ENCODE results near the gene HORMAD2.

The HORMAD2 gene, protein sequence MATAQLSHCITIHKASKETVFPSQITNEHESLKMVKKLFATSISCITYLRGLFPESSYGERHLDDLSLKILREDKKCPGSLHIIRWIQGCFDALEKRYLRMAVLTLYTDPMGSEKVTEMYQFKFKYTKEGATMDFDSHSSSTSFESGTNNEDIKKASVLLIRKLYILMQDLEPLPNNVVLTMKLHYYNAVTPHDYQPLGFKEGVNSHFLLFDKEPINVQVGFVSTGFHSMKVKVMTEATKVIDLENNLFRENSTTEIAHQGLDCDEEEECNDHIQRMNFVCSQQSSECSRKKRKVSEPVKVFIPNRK

DNA sequence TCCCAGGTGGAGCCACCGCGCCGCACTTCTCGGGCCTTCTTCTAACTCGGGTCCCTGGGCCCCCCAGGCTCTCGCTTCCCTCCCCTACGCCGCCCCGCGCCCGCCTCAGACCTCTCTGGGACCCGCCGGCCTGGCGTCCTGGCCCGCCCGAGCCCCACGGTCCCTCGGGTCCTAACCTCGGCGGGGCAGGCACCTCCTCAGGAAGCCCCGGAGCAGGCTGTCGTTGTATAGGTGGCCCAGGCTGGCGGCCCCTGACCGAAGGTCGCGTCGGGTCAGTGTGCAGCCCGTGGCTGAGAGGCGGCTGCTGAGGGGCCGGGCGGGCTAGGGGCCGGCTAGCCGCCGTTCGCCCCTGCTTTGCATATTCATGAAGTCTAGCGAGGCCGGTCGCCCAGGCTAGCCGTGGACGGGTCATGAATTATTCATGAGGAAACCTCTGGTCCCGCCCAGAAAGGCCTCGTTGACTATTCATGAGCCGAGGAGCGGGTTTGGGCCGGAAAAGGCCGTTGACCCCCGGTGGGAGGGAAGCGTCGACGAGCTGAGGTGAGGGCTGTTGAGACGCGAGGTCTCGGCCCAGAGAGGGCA is at the start of gene HORMAD2:
TSS of gene HORMAD2 (plus strand) at position 513 of the 582 bp plus-strand sequence. CDS start 13,489 bp downstream, outside the sequence.
- Histone ChIP-seq H3K36me3 (ENCODE audit: control insufficient read depth in 2 of 2, insufficient read depth in 1 of 2, low read length in 2 of 2) (no peaks in the 10 kb centered on the region), H3K4me3 (ENCODE audit: low read depth, low read length) (no peak within 1 kb of the TSS), H3K9me3 (ENCODE audit: control insufficient read depth, insufficient read depth, low read depth, low read length) (no peaks in the 10 kb centered on the region), H3K27ac (ENCODE audit: extremely low read depth, low read depth, low read length) (no peak within 1 kb of the TSS), H3K4me1 (ENCODE audit: control insufficient read depth, insufficient read depth, low read length) (peaks cover 6% of the 10 kb centered on the region)
- CTCF ChIA-PET = interaction anchor here (0.7 kb wide), 1 partner anchor 481 kb away, joined by 3 read pairs; no protein-coding TSS in a partner anchor
- POLR2A ChIA-PET = no interaction called here
- TF ChIP-seq, protein P1, sequence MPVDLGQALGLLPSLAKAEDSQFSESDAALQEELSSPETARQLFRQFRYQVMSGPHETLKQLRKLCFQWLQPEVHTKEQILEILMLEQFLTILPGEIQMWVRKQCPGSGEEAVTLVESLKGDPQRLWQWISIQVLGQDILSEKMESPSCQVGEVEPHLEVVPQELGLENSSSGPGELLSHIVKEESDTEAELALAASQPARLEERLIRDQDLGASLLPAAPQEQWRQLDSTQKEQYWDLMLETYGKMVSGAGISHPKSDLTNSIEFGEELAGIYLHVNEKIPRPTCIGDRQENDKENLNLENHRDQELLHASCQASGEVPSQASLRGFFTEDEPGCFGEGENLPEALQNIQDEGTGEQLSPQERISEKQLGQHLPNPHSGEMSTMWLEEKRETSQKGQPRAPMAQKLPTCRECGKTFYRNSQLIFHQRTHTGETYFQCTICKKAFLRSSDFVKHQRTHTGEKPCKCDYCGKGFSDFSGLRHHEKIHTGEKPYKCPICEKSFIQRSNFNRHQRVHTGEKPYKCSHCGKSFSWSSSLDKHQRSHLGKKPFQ (tag by site-specific recombination; IDR thresholded peaks at IDR 0.05) = no peak
- TF ChIP-seq OSR2 (tag by site-specific recombination; IDR thresholded peaks at IDR 0.05) (no peak), ZNF223 (tag by site-specific recombination; IDR thresholded peaks at IDR 0.05) (no peak), ZBTB17 (tag by site-specific recombination; IDR thresholded peaks at IDR 0.05) (no peak), ZNF341 (tag by site-specific recombination; IDR thresholded peaks at IDR 0.05; ENCODE audit: low read depth) (no peak)

DNA sequence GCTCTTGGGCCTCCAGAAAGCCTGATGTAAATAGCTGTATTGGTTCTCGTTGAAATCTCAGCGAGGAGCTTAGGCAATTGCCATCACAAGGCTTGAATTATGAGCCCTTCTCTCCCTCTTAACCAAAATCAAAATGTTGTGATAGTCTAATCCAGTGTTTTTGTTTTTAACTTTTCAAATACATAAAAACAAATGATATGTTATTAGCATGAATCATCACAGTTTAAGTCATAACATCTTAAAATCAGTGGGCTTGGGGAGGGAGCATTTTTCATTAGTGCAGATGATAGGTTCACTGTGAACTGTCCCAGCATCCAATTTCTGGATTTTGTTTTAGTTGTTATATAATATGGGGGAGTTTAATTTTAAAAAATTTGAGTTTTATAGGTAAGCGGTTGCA is 48.9 kb upstream of the HORMAD2 start:
- TF ChIP-seq ZNF677 (tag by site-specific recombination; IDR thresholded peaks at IDR 0.05) (no peak), SP7 (tag by site-specific recombination; IDR thresholded peaks at IDR 0.05) (peak; percentile 69)
- Histone ChIP-seq H3K4me1 (ENCODE audit: control insufficient read depth, insufficient read depth, low read length) (no peaks in the 10 kb centered on the region; the same call in 1 of the 2 replicates), H3K36me3 (ENCODE audit: control insufficient read depth in 2 of 2, insufficient read depth in 1 of 2, low read length in 2 of 2) (peaks cover 0 to 31% of the 10 kb centered on the region in 2 experiments; a peak in 2 of 3 replicates), H3K9me3 (ENCODE audit: control insufficient read depth, insufficient read depth, low read depth, low read length) (no peaks in the 10 kb centered on the region), H3K27ac (ENCODE audit: extremely low read depth, low read depth, low read length) (no peak overlapping the region), H3K4me3 (ENCODE audit: low read depth, low read length) (no peak overlapping the region)
- ChIA-PET CTCF (interaction anchor here (1.5 to 4.1 kb wide), 2 partner anchors 26 to 478 kb away, joined by 3 to 16 read pairs; partner anchors contain the start of gene THOC5), POLR2A (no interaction called here)

DNA sequence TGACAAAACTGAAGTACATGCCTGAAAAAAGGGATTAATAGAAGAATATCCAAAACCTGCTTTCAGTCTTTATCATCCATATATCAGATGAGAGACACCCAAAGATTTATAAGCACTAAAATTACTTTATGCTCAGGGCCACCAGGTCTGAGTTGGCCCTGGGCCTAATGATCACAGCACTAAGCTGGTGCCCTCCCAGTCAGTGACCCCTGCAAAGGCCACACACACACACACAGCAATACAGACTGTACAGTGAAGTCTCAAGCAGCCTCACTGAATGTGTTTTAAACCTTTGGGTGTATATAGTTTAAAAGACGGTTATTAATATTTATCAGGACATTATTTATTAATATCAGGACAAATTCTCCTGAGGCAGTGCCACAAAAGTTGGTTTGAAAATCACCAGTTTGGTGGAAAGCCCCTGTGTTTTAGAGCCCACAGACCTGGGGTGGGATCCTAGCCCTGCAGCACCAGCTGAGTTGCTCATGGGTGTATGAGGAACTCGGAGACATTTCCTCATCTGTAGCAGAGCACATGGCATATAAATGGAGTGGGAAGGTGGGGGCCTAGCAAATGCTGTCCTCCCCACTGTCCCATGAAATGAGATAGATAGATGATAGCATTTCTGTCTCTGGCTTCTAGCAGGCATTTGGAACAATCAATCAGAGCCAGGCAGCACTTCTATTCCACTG is 48.4 kb upstream of the HORMAD2 start:
- H3K36me3 ChIP-seq (ENCODE audit: control insufficient read depth in 2 of 2, insufficient read depth in 1 of 2, low read length in 2 of 2) = peaks cover 0 to 25% of the 10 kb centered on the region in 2 experiments; a peak in 2 of 3 replicates
- no peak overlapping the region for H3K27ac ChIP-seq (ENCODE audit: extremely low read depth, low read depth, low read length)
- no peak overlapping the region for H3K4me3 ChIP-seq (ENCODE audit: low read depth, low read length)
- ChIA-PET CTCF (interaction anchor here (0.6 to 4.1 kb wide), 4 partner anchors 26 to 1779 kb away, joined by 3 to 16 read pairs (median 3); partner anchors contain the start of gene THOC5), POLR2A (no interaction called here)
- TF ChIP-seq ZNF138 (tag by site-specific recombination; IDR thresholded peaks at IDR 0.05; ENCODE audit: borderline replicate concordance) = no peak
- TF ChIP-seq GLIS1 (tag by site-specific recombination; IDR thresholded peaks at IDR 0.05) = peak; percentile 75
- no peaks in the 10 kb centered on the region for H3K9me3 ChIP-seq (ENCODE audit: control insufficient read depth, insufficient read depth, low read depth, low read length)
- no peaks in the 10 kb centered on the region; the same call in 1 of the 2 replicates for H3K4me1 ChIP-seq (ENCODE audit: control insufficient read depth, insufficient read depth, low read length)

DNA sequence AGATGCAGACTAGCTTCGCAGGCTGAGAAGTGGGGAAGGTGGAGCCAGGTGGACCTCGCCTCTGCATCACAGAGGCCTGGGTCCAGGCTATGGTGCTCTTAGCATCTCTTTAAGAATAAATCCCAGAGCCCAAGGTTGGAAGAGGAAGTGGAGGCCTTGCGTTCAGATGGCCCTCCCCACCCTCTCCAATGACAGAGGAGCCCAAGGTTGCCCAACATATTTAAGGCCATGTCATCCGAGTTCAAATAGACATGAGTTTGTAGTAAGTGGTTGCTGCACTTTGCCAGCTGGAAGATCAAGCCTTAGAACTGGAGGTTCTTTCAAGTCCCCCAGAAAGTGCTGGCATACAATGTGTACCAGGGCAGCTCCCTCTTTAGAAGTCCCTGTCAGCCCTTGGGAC is 47.1 kb upstream of the HORMAD2 start:
- H3K4me1 ChIP-seq (ENCODE audit: control insufficient read depth, insufficient read depth, low read length) = no peaks in the 10 kb centered on the region; the same call in 1 of the 2 replicates
- H3K27ac ChIP-seq (ENCODE audit: extremely low read depth, low read depth, low read length) = no peak overlapping the region
- peaks cover 0 to 14% of the 10 kb centered on the region in 2 experiments; a peak in 2 of 3 replicates for H3K36me3 ChIP-seq (ENCODE audit: control insufficient read depth in 2 of 2, insufficient read depth in 1 of 2, low read length in 2 of 2)
- no peaks in the 10 kb centered on the region for H3K9me3 ChIP-seq (ENCODE audit: control insufficient read depth, insufficient read depth, low read depth, low read length)
- ChIA-PET POLR2A (interaction anchor here (0.6 kb wide), 2 partner anchors 11 to 439 kb away, joined by 3 read pairs; no protein-coding TSS in a partner anchor), CTCF (interaction anchor here (0.6 to 1.2 kb wide), 3 partner anchors 22 to 1030 kb away, joined by 3 to 4 read pairs (median 3); no protein-coding TSS in a partner anchor)
- H3K4me3 ChIP-seq (ENCODE audit: low read depth, low read length) = no peak overlapping the region
- no peak for TF ChIP-seq ZNF571 (tag by site-specific recombination; IDR thresholded peaks at IDR 0.05)
- TF ChIP-seq ZNF621 (tag by site-specific recombination; IDR thresholded peaks at IDR 0.05) = no peak
- no peak for TF ChIP-seq ZNF335 (tag by site-specific recombination; conservative IDR thresholded peaks at IDR 0.05)
- TF ChIP-seq, protein P2, sequence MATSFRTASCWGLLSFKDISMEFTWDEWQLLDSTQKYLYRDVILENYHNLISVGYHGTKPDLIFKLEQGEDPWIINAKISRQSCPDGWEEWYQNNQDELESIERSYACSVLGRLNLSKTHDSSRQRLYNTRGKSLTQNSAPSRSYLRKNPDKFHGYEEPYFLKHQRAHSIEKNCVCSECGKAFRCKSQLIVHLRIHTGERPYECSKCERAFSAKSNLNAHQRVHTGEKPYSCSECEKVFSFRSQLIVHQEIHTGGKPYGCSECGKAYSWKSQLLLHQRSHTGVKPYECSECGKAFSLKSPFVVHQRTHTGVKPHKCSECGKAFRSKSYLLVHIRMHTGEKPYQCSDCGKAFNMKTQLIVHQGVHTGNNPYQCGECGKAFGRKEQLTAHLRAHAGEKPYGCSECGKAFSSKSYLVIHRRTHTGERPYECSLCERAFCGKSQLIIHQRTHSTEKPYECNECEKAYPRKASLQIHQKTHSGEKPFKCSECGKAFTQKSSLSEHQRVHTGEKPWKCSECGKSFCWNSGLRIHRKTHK (tag by site-specific recombination; IDR thresholded peaks at IDR 0.05) = no peak
- TF ChIP-seq KLF16 (tag by site-specific recombination; IDR thresholded peaks at IDR 0.05) = no peak
- TF ChIP-seq, protein P3, sequence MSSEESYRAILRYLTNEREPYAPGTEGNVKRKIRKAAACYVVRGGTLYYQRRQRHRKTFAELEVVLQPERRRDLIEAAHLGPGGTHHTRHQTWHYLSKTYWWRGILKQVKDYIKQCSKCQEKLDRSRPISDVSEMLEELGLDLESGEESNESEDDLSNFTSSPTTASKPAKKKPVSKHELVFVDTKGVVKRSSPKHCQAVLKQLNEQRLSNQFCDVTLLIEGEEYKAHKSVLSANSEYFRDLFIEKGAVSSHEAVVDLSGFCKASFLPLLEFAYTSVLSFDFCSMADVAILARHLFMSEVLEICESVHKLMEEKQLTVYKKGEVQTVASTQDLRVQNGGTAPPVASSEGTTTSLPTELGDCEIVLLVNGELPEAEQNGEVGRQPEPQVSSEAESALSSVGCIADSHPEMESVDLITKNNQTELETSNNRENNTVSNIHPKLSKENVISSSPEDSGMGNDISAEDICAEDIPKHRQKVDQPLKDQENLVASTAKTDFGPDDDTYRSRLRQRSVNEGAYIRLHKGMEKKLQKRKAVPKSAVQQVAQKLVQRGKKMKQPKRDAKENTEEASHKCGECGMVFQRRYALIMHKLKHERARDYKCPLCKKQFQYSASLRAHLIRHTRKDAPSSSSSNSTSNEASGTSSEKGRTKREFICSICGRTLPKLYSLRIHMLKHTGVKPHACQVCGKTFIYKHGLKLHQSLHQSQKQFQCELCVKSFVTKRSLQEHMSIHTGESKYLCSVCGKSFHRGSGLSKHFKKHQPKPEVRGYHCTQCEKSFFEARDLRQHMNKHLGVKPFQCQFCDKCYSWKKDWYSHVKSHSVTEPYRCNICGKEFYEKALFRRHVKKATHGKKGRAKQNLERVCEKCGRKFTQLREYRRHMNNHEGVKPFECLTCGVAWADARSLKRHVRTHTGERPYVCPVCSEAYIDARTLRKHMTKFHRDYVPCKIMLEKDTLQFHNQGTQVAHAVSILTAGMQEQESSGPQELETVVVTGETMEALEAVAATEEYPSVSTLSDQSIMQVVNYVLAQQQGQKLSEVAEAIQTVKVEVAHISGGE (tag by site-specific recombination; conservative IDR thresholded peaks at IDR 0.05; ENCODE audit: low read depth) = no peak
- TF ChIP-seq ZNF184 (tag by site-specific recombination; IDR thresholded peaks at IDR 0.05) = no peak
- no peak for TF ChIP-seq ZXDB (tag by site-specific recombination; IDR thresholded peaks at IDR 0.05)
